HL-60 (cell line): ENCODE results near the gene COL25A1.

Experiments
- CTCF ChIP-seq: IDR thresholded peaks from one replicate; pipeline ENCODE4 v1.5.1; 2011; ENCODE audit warnings: low read length, control low read depth, inconsistent platforms; ENCODE audit not compliant: insufficient read depth
- POLR2AphosphoS5 ChIP-seq: IDR thresholded peaks from 2 replicates; pipeline ENCODE4 v1.6.1; 2012; ENCODE audit warnings: low read depth
- REST ChIP-seq: IDR thresholded peaks from 2 replicates; pipeline ENCODE4 v1.6.1; 2012; ENCODE audit warnings: low read depth; ENCODE audit not compliant: insufficient replicate concordance

- no peak for TF ChIP-seq CTCF
- TF ChIP-seq POLR2AphosphoS5, result no peak
- TF ChIP-seq REST, result no peak
Observed at GRCh38 chr4:109319156-109319555, 16.7 kb upstream of the COL25A1 start.
